ENCODE data around the gene HIPK2. TPM values are rescaled to one million over a fixed set of nuclear protein-coding genes. Genes with fewer than 3 reads are reported as not detected.

Gene HIPK2
- total and polyA plus RNA-seq, 2 experiments from 2014 or later = 7.3 to 16.9 TPM

DNA sequence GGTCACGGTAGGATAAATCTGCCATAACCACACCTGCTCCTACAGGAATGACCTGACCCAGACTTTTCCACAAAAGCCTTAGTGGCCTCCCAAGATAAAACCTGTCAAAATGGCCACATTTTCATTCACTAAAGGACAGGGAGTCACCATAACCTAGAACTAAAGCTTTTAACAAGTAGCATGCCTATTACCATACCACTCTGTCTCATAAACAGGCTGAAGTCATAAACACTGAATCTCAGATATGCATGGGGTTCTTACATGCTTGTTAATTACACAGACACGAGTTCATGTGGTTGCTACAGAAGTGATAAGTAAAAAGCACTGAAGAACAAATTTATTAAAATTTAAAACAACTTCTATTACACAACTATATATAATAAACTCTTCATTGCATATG is 56.0 kb downstream of the HIPK2 start:
- H3K79me2 ChIP-seq (replicated peaks; ENCODE audit: insufficient read depth) = peaks cover 14% of the 10 kb centered on the region

More for the DNA sequence above, 56.0 kb downstream of the HIPK2 start:
- H3K27me3 ChIP-seq (ENCODE audit: insufficient read depth) = no peaks in the 10 kb centered on the region
- no peak overlapping the region for H3K4me2 ChIP-seq
- Mint-ChIP-seq H3K27ac (no peak overlapping the region), H3K27me3 (ENCODE audit: insufficient read depth, low read depth, poor library complexity) (no peaks in the 10 kb centered on the region), H3K4me1 (peaks cover 11% of the 10 kb centered on the region), H3K36me3 (ENCODE audit: low read depth) (peaks cover 5% of the 10 kb centered on the region; the same call in 2 of the 3 replicates), H3K9me3 (no peaks in the 10 kb centered on the region), H3K4me3 (no peak overlapping the region)
- H3F3A ChIP-seq (replicated peaks; ENCODE audit: low read depth) = no peaks in the 10 kb centered on the region
- no peak for DNase-seq (ENCODE audit: low spot score)
- H3K36me3 ChIP-seq (ENCODE audit: insufficient read depth) = no peaks in the 10 kb centered on the region
- no peak for ATAC-seq
- 0 out of 2 replicates have a peak, but pooled peaks cover 10% of the 10 kb centered on the region for H3K9me2 ChIP-seq (ENCODE audit: insufficient read depth)
- H3K4me3 ChIP-seq = no peak overlapping the region
- TF ChIP-seq, protein P1, sequence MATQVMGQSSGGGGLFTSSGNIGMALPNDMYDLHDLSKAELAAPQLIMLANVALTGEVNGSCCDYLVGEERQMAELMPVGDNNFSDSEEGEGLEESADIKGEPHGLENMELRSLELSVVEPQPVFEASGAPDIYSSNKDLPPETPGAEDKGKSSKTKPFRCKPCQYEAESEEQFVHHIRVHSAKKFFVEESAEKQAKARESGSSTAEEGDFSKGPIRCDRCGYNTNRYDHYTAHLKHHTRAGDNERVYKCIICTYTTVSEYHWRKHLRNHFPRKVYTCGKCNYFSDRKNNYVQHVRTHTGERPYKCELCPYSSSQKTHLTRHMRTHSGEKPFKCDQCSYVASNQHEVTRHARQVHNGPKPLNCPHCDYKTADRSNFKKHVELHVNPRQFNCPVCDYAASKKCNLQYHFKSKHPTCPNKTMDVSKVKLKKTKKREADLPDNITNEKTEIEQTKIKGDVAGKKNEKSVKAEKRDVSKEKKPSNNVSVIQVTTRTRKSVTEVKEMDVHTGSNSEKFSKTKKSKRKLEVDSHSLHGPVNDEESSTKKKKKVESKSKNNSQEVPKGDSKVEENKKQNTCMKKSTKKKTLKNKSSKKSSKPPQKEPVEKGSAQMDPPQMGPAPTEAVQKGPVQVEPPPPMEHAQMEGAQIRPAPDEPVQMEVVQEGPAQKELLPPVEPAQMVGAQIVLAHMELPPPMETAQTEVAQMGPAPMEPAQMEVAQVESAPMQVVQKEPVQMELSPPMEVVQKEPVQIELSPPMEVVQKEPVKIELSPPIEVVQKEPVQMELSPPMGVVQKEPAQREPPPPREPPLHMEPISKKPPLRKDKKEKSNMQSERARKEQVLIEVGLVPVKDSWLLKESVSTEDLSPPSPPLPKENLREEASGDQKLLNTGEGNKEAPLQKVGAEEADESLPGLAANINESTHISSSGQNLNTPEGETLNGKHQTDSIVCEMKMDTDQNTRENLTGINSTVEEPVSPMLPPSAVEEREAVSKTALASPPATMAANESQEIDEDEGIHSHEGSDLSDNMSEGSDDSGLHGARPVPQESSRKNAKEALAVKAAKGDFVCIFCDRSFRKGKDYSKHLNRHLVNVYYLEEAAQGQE (IDR thresholded peaks at IDR 0.05; ENCODE audit: unreplicated experiment) = no peak
- no peak for TF ChIP-seq EZH2 (IDR thresholded peaks at IDR 0.05; ENCODE audit: low read depth, unreplicated experiment)
- no peak for TF ChIP-seq POLR2AphosphoS5 (IDR thresholded peaks at IDR 0.05; ENCODE audit: low read depth)
- no peak for TF ChIP-seq NANOG (IDR thresholded peaks at IDR 0.05; ENCODE audit: borderline replicate concordance)
- no peak for TF ChIP-seq ZNF331 (CRISPR knock-in tag; IDR thresholded peaks at IDR 0.05; ENCODE audit: low read depth)
- no peak for TF ChIP-seq ZNF114 (CRISPR knock-in tag; IDR thresholded peaks at IDR 0.05)
- TF ChIP-seq CREB1 (CRISPR knock-in tag; IDR thresholded peaks at IDR 0.05; ENCODE audit: low read depth) = no peak
- TF ChIP-seq, protein P2, sequence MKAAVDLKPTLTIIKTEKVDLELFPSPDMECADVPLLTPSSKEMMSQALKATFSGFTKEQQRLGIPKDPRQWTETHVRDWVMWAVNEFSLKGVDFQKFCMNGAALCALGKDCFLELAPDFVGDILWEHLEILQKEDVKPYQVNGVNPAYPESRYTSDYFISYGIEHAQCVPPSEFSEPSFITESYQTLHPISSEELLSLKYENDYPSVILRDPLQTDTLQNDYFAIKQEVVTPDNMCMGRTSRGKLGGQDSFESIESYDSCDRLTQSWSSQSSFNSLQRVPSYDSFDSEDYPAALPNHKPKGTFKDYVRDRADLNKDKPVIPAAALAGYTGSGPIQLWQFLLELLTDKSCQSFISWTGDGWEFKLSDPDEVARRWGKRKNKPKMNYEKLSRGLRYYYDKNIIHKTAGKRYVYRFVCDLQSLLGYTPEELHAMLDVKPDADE (IDR thresholded peaks at IDR 0.05) = no peak
- no peak for TF ChIP-seq JUNB (IDR thresholded peaks at IDR 0.05; ENCODE audit: unreplicated experiment)
- TF ChIP-seq, protein P3, sequence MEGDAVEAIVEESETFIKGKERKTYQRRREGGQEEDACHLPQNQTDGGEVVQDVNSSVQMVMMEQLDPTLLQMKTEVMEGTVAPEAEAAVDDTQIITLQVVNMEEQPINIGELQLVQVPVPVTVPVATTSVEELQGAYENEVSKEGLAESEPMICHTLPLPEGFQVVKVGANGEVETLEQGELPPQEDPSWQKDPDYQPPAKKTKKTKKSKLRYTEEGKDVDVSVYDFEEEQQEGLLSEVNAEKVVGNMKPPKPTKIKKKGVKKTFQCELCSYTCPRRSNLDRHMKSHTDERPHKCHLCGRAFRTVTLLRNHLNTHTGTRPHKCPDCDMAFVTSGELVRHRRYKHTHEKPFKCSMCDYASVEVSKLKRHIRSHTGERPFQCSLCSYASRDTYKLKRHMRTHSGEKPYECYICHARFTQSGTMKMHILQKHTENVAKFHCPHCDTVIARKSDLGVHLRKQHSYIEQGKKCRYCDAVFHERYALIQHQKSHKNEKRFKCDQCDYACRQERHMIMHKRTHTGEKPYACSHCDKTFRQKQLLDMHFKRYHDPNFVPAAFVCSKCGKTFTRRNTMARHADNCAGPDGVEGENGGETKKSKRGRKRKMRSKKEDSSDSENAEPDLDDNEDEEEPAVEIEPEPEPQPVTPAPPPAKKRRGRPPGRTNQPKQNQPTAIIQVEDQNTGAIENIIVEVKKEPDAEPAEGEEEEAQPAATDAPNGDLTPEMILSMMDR (conservative IDR thresholded peaks at IDR 0.05; ENCODE audit: low read depth in 2 of 2) = no peak
- no peak overlapping the region for H3K27ac ChIP-seq (ENCODE audit: low read depth)
- H3K4me1 ChIP-seq (ENCODE audit: insufficient read depth) = no peaks in the 10 kb centered on the region; the same call in 1 of the 2 replicates
- H4K20me1 ChIP-seq (replicated peaks; ENCODE audit: insufficient read depth) = 0 out of 2 replicates have a peak, but pooled peaks cover 5% of the 10 kb centered on the region
- H2AFZ ChIP-seq = no peak overlapping the region

Data from GM23338 (cell line).